RWPE2 (cell line): Measurements from ENCODE around the gene PRSS36.
"Not testable (repeated sequence)": the region's sequence is repeated elsewhere in the genome, so short reads cannot be mapped to it uniquely, and the experiment has no call there.

Experiments used
- ATAC-seq: fragments of 200-7000 bp; cut with Tn5 transposase; 3 replicates; pipeline ENCODE4 v1.9.1; 2021; ENCODE audit warnings: low read depth
- DNase-seq: peaks from one replicate; pipeline ENCODE4 v3.0.0-alpha.2; 2020; ENCODE audit warnings: low spot score
- H3K27ac ChIP-seq: fragments of 450-650 bp; 2 replicates; pipeline ENCODE4 v1.5.1; 2017; ENCODE audit warnings: mild to moderate bottlenecking; ENCODE audit not compliant: poor library complexity, severe bottlenecking
- H3K27me3 ChIP-seq: fragments of 250-450 bp; sonication (Bioruptor Pico); 2 replicates; pipeline ENCODE4 v1.5.1; 2021; ENCODE audit warnings: mild to moderate bottlenecking, moderate library complexity; ENCODE audit not compliant: insufficient read depth, poor library complexity, severe bottlenecking
- H3K36me3 ChIP-seq: fragments of 250-450 bp; sonication (Bioruptor Pico); 2 replicates; pipeline ENCODE4 v1.5.1; 2020; ENCODE audit warnings: low read depth, mild to moderate bottlenecking, moderate library complexity
- H3K4me1 ChIP-seq: fragments of 250-450 bp; sonication (Bioruptor Pico); 2 replicates; pipeline ENCODE4 v1.5.1; 2021; ENCODE audit warnings: mild to moderate bottlenecking, moderate library complexity; ENCODE audit not compliant: insufficient read depth, poor library complexity, severe bottlenecking
- H3K4me3 ChIP-seq: fragments of 250-450 bp; sonication (Bioruptor Pico); 2 replicates; pipeline ENCODE4 v1.5.1; 2021; ENCODE audit warnings: mild to moderate bottlenecking, moderate library complexity; ENCODE audit not compliant: severe bottlenecking
- H3K9me3 ChIP-seq: fragments of 250-450 bp; sonication (Bioruptor Pico); 2 replicates; pipeline ENCODE4 v1.5.1; 2021; ENCODE audit warnings: mild to moderate bottlenecking, moderate library complexity; ENCODE audit not compliant: severe bottlenecking
- CTCF ChIP-seq: fragments of 450-650 bp; IDR thresholded peaks from one replicate; pipeline ENCODE4 v1.5.1; 2017; ENCODE audit warnings: mild to moderate bottlenecking, moderate library complexity; ENCODE audit not compliant: poor library complexity, severe bottlenecking

PRSS36 gene

GRCh38 chr16:31145398-31145990 lies 4.4 kb downstream of the PRSS36 start:
- no peaks in the 10 kb centered on the region for H3K9me3 ChIP-seq
- ATAC-seq (no peak), DNase-seq (no peak)
- H3K27ac ChIP-seq, result no peak overlapping the region
- H3K27me3 ChIP-seq, result no peaks in the 10 kb centered on the region
- H3K4me3 ChIP-seq, result no peak overlapping the region
- no peak for TF ChIP-seq CTCF
- no peaks in the 10 kb centered on the region for H3K36me3 ChIP-seq
- peaks cover 11% of the 10 kb centered on the region for H3K4me1 ChIP-seq

- peaks cover 12% of the 10 kb centered on the region for H3K4me1 ChIP-seq
- not testable (repeated sequence) for H3K27ac ChIP-seq, H3K27me3 ChIP-seq, H3K4me3 ChIP-seq, H3K36me3 ChIP-seq, ATAC-seq, DNase-seq, H3K9me3 ChIP-seq
These were observed 5.4 kb downstream of the PRSS36 start for GRCh38 chr16:31144418-31144817.

DNA sequence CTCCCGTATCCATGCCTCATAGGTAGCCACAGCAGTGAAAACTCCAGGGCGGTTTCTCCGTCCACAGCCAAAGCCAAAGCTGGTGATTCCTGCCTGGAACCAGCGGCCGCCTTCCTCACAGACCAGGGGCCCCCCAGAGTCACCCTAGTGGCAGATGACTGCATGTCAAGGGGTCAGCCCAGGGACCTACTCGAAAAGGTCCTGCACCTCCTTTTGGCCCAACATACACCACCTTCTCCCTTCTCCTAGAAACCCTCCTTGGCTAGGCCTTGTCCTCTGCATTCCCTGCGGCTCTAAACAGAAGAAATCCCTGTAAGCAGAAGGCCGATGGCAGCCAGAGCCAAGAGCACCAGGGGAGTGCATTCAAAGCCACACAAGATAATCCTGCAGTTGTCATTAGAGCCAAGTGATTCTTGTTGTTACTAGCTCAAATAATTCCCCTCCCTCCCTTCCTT lies 6.1 kb downstream of the PRSS36 start:
- H3K9me3 ChIP-seq, result no peaks in the 10 kb centered on the region
- TF ChIP-seq CTCF, result no peak
- DNase-seq (no peak), ATAC-seq (no peak)
- H3K27ac ChIP-seq, result no peak overlapping the region
- H3K4me1 ChIP-seq, result peaks cover 19% of the 10 kb centered on the region
- H3K36me3 ChIP-seq, result no peaks in the 10 kb centered on the region
- H3K27me3 ChIP-seq, result no peaks in the 10 kb centered on the region
- no peak overlapping the region for H3K4me3 ChIP-seq

DNA sequence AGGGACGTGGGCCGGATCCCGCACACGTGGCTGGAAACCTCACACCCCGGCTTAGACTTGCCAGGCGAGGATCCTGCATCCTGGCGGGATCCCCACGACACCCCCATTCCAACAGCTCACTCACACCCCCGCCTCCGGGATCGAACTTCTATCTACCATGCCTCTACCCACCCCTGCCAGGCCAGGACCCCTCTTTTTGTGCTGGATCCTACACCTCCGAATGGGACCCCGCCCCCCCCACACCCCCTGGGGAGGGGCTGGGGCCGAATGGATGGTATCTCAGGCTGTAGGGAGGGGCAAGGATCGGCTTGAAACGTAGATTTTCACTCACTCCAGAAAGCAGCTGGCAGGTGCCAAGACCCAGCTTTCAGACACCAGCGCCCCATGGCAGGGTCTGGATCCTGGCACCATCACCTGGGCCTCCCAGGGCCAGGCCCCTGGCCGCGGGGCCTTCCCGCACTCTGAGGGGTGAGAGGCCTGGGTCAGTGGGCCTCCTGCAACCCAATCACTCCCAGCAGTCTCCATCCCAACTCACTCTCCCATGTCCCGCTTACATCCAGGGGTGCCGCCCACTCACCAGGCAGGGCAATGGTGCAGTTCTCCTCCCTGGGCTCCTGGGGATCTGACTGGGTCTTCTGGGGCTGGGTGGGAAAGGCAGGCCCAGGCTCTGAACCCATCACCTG lies 6.7 kb downstream of the PRSS36 start:
- H3K27ac ChIP-seq, result peak overlapping the region; percentile 84
- H3K36me3 ChIP-seq, result no peaks in the 10 kb centered on the region
- peak overlapping the region; percentile 27 for H3K4me3 ChIP-seq
- no peak for DNase-seq
- ATAC-seq, result no peak
- no peaks in the 10 kb centered on the region for H3K9me3 ChIP-seq
- no peaks in the 10 kb centered on the region for H3K27me3 ChIP-seq
- H3K4me1 ChIP-seq, result peaks cover 23% of the 10 kb centered on the region
- TF ChIP-seq CTCF, result no peak

- no peaks in the 10 kb centered on the region for H3K36me3 ChIP-seq
- H3K27me3 ChIP-seq, result no peaks in the 10 kb centered on the region
- H3K27ac ChIP-seq, result peak overlapping the region; percentile 84
- TF ChIP-seq CTCF, result peak; percentile 97
- peaks cover 26% of the 10 kb centered on the region for H3K4me1 ChIP-seq
- ATAC-seq, result peak; percentile 66
- H3K9me3 ChIP-seq, result no peaks in the 10 kb centered on the region
- peak; percentile 98 for DNase-seq
- peak overlapping the region; percentile 27 for H3K4me3 ChIP-seq
These were observed 7.5 kb downstream of the PRSS36 start for GRCh38 chr16:31142109-31143010.
